NCI-H2196 treated with DMSO at 0.1 percent for 48 hours (cell line): Measurements from ENCODE around the gene CKLF.
"Not testable (repeated sequence)": the region's sequence is repeated elsewhere in the genome, so short reads cannot be mapped to it uniquely, and the experiment has no call there.

Experiments used
- DNase-seq: peaks from one replicate; lab custom pipeline; 2025; ENCODE audit not compliant: unreplicated experiment; lab: John Stamatoyannopoulos, UW

CKLF gene

DNA sequence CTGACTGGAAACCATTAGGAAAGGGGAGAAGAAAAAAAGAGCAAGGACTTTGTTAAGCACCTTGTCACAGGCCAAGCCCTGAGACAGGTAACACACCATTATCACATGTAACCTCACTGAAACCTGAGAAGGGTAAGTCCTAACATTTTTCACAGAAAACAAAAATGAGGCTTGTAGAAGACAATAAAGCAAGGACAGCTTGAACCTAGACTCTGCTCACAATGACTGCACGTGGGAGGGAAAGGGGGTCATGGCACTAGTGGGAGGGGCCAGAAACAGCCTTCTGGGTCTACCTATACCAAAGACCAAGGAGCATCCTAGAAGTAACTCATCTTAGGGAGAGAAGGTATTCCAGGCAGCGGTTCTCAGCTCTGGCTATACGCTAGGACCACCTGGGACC, 10.0 kb upstream of the CKLF start:
- DNase-seq = no peak

DNA sequence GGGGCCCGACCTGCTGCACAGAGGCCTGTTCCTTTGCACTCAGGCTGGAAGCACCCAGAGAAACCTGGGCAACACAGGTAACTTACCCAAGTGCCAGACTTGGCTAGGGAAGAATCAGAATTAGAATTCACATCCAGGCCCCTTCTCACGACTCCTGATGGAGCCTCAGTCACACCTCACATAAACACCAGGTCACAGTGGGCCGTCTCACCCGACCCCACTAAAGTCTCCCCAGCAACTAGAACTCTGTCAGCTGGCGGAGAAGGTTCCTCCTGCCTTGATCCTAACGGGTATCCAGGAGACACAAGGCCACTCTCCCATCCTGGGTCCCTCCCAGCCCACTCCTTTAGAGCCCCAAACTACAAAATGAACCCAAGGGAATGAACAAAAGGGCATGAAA, 8.8 kb upstream of the CKLF start:
- DNase-seq = no peak

DNA sequence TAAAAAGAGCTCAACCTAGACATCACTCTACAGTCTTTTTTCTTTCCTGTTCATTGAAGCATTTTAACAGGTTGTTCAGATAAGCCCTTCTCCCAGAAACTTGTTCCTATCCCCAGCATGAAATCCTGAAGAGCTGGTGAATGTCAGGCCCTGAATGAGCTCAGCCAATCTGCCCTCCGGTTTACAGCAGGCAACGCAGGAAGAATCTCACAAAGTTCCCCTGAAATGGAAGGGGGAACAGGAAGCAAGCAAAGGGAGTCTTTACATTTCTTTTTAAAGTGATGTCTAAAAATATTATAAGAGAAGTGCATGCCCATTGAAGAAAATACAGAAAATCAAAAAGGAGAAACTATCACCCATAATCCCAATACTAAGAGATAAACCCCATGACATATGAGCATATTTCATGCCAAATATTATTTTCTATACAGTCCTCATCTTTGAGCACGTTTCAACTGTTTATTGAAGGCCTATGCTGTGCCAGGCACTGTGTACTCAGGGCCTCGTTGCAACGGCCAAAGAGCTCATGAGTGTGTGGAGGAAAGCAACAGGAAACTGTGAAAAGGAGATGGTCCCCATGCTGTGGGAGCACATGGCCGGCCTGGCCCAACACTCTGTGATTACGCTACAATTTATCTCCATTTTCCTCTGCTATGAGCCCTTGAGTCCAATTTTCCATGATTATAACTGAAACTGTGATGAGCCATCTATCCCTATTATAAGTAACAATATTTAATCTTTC, 8.2 kb upstream of the CKLF start:
- DNase-seq = no peak

DNA sequence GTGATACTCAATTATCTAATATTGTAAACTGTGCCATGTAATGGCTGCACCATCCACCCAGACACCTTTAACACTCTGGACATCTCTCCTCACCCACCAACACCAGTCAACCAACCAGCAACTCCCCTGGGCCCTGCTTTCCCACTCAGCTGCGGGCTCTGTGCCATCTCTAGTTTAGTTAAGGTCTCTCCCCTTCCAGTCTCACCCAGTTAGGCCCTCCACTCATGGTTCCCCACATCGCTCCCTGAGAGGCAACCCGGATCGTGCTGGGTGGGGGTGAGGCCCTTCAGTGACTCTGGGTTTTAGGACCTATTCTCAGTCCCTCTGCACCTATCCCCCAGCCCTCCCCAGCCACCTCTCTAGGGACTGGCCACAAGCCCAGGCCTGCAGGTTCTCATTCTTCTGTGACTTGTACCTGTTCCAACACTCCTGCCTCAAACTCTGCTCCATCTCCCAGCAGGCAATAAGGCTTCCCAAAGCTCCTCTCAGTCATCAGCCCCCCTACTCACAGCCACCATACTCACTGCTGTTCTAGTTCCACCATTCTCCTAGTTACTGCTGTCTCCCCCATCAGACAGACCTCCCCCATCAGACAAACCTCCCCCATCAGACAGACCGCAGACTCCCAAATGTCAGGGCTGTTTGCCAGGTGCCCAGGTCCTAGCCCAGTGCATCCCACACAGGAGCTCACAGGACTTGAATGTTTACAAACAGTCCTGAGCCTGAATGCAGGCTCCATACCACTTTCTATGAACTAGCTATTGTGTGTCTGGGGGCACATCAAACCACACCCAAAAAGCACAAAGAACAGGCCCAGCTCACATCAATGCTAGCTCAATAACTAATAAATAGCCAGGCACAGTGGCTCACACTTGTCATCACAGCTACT, 5.0 kb upstream of the CKLF start:
- DNase-seq = no peak

DNA sequence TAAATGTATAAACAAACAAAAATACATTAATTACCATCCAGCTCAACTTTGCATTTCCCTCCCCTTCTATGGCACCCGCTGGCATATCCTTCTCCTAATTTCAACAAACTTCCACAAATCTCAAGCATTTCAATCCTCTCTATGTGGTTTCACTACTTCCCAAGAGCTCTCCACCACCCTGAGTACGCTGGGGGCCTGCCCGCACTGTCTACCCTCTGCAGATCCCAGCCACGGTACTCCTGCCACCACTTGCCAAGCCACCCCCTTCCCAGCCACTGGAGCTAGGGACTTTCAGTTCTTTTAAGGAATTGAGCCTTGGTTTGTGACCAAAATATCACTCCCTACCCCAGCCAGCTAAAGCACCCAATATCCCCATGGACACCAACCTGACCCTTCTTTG, 4.3 kb upstream of the CKLF start:
- DNase-seq = no peak

DNA sequence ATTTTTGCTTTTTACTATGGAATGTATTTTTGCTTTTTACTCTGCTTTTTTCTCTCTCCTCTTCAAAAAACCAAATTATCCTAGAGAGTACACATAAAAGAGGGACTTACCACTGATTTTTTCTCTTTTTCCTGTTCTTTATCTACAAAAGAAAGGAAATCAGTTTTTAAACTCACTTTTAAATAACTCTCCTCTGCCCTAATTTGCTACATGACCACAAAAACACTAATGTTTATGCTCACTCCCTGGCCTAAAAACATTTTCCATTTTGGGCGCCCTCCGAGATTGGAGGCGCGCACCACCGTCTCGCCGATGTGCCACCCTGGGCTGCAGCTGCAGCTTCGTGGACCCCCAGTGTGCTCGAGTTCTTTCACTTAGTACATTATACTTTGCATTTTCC, 3.5 kb upstream of the CKLF start:
- DNase-seq = no peak

DNA sequence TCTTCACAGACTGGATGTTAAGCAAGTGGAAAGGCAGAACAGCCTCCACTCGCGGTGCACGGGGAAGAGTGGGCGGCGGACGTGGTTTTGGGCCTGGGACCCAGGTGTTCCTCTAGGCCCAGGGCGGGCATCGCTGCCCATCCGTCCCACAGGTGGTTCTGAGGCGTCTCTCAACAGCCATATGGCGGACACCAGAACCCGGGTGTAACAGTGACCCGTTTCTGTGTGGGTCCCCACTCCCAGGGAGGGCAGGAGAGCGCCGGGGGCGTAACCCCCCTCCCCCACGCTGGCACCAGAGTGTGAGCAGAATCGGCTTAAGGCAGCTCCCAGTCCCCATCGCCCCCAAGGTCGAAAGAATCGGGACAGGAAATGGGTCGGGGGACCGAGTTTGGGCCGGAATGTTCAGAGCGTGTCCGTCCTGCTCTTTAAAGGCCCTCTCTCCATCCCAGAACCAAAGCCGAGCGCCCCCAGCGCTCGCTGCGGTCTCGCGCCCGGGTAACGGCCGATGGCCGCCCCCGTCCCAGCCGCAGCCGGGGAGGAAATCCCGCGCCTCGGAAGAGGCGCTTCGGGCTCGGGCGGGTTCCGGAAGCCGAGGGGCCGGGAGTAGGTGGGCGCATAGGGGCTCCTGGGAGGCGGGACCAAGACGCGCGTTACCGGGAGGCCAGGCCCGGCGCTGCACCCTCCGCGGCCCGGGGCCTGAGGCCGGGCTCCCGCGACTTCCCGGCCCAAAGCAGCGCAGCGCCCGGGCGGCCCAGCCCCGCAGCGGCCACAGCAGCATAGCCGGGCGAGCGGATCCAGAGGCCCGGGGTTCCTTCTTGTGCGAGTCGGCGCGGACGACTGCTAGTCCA, 2.9 kb upstream of the CKLF start, which contains the start of gene TK2:
Gene TK2, minus strand, starts transcription at position 839 of the 848 bp plus-strand sequence. Its CDS starts 61 bp downstream, at position 778.
- DNase-seq = no peak

DNA sequence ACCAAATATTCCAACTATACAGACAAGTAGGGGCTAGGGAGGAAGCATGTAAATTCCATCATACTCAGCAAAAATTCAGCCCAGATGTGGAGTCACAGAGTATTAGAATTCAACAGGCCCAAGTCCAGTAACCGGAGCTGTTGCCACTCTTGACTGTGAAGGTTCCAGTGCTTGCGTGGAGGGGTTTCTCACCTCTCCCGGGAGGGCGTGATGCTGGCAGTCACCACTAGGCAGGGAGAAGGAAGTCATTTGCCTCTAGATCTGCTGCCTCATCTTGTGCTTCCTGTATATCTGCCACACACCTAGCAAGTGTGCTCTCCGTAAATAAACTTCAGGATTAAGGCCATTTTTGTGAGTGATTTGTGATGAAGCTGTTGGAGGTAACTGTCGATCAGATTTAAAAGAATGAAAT, 1.0 kb upstream of the CKLF start:
- DNase-seq = no peak

DNA sequence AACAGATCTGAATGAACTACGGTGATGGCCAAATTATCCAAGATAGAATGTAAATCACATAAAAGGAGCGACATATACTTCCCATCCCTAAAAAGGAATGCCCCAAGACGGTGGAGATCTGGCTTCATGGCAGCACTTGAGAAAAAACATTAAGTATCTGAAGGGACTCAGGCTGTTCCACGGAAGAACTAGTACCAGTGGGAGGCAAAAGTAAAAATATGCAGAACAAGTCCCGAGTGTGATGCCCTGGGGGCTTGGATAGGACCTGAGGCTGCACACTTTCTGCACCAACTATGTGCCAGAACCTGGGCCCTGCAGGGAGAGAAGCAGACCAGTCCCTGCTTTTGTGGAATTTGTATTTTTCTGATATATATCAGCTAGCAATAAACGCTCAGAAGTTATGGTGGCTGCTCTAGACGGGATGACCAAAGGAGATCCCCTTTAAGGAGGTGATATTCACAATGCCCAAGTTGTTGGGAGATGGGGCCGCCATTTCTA, 539 bp upstream of the CKLF start:
- no peak for DNase-seq

DNA sequence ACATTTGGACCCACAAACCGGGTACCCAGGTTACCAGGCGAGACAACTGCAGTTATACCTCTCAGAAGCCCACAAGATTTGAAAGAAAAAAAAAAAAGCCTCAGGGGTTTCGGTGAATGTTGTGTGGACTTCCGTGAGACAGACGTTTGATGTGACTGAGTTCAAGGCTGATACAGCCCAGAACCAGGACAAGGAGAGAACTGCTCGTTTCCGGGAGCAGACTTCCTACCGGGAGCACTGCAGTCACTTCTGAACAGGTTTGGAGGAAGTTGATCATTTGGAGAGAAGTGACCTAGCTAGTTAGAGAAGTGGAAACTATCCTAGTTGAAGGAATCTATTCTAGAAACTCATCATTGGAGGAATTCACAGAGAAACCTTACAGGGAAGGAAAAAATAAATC, 847 bp downstream of the CKLF start:
- no peak for DNase-seq

DNA sequence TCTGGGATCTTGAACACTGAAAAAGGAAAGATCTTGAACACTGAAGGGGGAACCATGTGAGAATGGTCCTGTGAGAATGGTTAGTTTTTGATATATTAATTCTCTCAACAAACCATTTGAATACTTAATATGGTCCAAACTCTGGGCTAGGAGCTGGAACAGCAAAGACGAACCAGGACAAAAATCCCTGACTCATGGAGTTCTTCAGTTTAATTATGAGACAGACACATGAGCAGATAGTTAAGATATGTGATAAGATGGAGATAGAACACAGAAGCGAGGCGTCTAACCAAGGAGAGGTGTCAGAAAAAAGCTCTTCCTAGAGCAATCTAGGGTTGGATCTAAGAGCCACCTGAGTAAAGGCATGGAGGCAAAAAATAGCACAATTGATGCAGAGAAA, 1.6 kb downstream of the CKLF start:
- no peak for DNase-seq

DNA sequence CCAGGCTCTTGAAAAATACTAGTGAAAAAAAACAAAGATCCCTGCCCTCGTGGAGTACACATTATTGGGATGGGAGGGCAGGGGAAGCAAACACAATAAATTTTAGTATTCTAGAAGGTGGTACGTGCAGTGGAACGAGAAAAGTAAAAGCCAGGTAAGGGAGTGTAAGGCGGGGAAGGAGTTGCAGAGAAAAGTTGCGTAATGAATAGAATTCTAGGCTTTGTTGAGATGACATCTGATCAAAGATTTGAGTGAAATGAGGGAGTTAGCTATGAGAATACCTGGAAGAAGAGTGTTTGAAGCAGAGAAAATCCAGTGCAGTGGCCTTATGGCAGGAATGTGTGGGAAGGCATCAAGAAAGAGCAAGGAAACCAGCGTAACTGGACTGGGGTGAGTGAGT, 2.1 kb downstream of the CKLF start:
- DNase-seq = no peak

DNA sequence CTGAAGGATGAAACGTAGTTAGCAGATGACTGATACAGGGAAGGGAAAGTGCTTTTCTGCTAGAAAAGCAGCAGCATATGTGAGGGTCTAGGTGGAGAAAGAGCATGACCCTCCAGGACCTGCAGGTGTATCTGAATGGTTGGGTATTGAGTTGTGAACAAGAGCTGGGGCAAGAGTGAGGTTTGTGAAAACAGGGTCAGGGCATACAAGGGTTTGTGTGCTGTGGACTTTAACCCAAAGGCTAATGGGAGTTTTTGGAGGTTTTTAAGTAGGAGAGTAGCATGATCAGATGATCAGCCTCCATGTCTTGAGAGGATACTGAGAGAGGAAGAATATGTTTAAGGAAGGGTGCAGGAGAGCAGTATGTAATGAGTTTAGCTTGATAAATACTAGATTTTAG, 7.7 kb downstream of the CKLF start:
- no peak for DNase-seq

DNA sequence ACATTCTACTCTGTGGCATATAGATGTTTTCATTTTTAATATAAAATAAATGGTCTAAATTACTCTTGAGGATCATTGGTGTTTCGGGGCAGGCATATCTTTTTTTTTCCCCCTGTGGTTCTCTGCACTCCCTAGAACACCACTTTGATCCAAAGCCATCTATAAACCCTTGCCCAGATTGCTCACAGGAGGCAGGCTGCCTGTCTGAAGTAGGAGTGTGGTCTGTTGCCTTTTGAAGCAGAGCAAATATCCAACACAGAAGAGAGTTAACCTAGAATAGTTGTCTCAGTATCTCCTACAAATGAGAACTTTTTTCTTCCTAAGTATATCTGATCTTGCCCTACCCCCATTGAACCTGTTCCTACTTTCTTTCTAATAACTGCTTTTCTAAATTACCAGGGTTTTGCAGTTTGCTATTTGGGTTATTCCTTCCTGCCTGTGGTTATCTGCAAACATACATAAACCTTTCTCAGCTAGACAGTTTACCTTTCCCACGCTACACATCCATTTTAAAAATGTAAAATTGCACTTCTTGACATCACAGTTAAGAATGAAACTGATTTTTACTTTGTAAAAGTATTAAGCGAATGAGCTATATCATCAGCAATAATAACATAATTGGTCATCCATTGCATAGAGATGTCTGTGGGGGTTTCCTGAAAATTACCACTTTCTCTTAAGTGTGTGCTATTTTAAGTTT, 9.2 kb downstream of the CKLF start:
- no peak for DNase-seq

DNA sequence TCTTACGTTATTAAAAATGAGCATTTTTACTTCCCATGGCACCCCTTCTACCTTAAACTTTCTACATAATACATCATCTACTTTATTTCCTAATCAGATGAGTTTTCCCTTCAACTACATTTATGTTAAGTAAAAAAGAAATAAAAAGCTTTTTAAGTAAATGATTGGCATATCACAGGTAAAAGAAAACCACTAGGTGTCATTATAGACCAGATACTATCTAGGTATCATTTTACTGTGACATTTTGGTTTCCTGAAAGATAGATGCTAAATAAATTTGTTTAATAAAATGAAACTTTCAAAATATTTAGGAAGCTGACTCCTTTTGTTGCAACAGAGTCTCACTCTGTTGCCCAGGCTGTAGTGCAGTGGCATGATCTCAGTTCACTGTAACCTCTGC, 10.0 kb downstream of the CKLF start:
- no peak for DNase-seq

DNA sequence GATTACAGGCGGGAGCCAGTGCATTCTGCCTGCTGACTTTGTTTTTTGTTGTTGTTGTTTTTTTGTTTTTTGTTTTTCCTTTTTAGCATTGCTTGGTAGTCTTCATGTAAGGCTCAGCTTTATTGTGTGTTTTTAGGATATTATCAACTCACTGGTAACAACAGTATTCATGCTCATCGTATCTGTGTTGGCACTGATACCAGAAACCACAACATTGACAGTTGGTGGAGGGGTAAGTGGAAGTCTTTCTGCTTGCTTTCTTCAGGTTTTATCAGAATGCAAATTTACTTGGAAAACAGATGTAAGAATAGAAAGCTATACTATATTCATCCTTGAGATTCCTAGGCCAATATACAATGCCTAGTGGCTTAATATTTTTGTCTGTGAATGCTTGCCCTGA, 10.6 kb downstream of the CKLF start:
- DNase-seq = no peak

DNA sequence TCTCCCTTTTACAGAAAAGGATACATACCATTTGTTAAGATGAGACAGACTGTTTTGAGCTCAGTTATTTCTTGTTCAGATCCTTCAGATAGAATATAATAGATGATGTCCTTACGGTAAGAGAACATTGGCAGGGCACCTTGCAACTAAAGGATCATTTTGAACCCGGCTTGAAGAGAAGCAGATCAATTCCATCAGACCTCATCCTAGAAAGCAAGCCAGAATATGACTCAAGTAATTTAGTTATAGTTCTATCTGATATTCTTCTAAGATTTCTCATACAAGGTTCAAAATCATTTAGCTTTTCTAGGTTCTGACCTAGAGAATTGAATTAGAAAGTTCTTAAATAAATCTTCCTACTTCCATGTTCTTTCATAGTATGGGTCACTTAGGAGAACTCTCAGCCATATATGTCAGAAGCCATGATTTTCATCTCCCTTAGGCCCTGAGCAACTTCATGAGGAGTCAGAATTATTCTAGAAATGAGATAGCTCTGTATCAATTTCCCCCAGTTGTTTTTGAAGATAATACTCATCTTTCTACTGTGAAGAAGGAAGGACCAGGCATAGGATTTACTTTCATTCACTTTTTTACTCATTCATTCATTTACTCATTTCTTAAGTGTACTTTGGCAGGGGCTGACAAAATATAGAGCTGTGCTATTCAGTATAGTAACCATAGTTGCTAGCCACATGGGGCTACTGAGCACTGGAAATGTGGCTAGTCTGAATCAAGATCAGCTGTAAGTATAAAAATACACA, 11.4 kb downstream of the CKLF start:
- no peak for DNase-seq

DNA sequence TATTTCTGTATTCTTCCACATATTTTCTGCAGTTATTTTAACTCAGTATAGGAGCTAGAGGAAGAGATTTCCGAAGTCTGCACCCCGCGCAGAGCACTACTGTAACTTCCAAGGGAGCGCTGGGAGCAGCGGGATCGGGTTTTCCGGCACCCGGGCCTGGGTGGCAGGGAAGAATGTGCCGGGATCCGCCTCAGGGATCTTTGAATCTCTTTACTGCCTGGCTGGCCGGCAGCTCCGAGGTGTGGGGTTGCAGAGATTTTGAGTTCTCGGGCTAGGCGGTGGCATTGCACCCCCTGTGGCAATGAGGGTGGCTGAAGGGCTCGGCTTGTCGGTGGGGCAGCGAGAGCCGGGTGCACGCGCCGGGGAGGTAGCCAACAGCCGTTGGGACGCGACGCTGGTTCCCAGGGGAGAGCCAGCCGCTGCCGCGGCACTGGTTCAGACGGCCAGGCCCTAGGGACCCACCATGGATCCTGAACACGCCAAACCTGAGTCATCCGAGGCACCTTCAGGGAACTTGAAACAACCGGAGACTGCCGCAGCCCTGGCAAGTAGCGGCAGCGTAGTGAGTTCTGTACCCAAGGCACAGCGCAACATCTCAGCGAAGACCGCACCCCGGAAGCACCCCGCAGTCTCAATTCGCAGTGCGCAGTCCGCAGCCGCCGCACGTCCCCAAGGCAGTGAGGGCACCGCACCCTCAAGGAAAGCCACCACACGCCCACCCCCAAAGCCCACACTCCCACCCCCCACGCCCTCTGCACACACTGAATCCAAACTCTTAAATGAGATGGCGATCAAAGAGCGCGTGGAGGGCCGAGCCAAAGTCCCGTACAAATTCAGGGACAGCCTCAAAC, 13.9 kb downstream of the CKLF start, which contains the start of gene CMTM1:
Gene CMTM1, plus strand, starts transcription at position 389 of the 851 bp plus-strand sequence. Its CDS starts 75 bp downstream, at position 464.
- DNase-seq = no peak

DNA sequence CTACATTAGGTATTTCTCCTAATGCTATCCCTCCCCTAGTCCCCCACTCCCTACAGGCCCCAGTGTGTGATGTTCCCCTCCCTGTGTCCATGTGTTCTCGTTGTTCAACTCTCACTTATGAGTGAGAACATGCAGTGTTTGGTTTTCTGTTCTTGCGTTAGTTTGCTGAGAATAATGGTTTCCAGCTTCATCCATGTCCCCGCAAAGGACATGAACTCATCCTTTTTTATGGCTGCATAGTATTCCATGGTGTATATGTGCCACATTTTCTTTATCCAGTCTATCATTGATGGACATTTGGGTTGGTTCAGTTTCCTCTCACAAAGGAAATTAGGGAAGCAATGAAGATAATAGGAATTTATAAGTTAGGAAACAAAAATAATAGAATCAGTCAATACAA, 14.9 kb downstream of the CKLF start:
- DNase-seq = not testable (repeated sequence)
